Amygdala (tissue), 56 donors: Measurements from ENCODE around the gene CPNE9.

ENCODE experiments used
- DNase-seq, 56 donors: peaks; one replicate each; lab custom pipeline; 2025; lab: John Stamatoyannopoulos, UW

Gene CPNE9

DNA sequence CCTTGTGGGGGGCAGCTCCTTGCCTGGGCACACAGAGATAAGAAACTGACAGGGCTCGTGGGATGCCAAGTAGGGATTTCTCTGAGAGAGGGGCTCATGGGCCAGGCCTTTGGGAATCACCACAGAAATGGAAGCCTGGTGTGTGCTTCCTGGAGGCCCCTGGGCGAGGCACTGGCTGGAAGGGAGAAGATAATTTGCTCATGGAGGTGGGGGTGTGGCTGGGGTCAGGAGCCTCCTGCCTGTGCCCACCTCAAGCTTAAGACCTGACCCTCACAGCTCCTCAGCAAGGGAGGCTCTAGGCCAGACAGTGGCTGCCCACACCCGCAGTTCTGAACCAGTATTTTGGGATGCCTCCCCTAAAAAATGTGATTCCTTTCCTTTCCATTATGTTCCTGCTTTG is 16.9 kb upstream of the CPNE9 start:
- DNase-seq, result no peak

DNA sequence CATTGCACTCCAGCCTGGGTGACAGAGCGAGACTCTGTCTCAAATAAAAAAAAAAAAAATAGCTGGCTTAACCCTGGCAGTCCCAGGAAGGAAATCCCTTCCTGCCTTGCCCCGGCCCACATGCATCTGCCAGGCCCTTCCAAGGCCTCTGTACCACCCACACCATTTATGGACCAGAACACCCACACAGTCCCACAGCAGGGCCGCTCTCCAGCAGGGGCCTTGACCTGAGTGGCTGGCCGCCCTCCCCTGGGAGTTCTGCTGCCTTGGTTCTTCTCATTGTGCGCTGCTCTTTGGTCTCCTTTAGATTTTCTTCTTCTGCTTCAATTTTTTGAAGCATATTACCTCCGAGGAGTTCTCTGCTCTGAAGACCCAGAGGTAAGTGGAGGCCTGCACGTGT is 16.1 kb upstream of the CPNE9 start:
- no peak for DNase-seq

DNA sequence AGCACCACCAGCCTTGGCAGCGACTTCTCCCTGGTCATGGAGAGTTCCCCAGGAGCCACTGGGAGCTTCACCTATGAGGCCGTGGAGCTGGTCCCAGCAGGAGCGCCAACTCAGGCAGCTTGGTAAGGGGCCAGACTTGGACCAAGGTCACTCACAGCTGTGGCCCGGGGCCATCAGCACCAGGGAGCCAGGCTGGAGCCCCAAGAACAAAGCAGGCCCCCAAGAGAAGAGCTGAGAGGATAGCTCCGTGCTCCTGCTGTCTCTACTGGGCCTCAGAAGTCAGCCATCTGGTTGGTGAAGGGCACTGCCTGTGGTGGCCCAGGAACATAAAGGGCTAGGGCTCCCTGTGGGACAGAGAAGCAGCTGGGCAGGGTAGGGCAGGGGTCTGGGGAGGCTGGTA is 14.7 kb upstream of the CPNE9 start:
- no peak for DNase-seq

DNA sequence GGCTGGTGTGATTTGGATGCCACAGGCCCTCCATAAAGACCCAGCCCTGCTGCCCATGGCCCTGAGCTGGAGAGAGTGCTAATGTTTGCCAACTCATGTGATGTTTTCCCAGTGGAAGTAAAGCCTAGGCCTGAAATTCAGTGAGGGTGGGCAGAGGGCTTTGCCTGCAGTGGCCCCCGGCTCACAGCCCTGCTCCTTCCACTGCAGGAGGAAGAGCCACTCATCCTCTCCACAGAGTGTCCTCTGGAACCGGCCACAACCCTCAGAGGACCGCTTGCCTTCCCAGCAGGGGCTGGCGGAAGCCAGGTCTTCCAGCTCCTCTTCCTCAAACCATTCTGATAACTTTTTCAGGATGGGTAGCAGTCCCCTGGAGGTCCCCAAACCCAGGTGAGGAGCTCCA is 13.9 kb upstream of the CPNE9 start:
- no peak for DNase-seq

DNA sequence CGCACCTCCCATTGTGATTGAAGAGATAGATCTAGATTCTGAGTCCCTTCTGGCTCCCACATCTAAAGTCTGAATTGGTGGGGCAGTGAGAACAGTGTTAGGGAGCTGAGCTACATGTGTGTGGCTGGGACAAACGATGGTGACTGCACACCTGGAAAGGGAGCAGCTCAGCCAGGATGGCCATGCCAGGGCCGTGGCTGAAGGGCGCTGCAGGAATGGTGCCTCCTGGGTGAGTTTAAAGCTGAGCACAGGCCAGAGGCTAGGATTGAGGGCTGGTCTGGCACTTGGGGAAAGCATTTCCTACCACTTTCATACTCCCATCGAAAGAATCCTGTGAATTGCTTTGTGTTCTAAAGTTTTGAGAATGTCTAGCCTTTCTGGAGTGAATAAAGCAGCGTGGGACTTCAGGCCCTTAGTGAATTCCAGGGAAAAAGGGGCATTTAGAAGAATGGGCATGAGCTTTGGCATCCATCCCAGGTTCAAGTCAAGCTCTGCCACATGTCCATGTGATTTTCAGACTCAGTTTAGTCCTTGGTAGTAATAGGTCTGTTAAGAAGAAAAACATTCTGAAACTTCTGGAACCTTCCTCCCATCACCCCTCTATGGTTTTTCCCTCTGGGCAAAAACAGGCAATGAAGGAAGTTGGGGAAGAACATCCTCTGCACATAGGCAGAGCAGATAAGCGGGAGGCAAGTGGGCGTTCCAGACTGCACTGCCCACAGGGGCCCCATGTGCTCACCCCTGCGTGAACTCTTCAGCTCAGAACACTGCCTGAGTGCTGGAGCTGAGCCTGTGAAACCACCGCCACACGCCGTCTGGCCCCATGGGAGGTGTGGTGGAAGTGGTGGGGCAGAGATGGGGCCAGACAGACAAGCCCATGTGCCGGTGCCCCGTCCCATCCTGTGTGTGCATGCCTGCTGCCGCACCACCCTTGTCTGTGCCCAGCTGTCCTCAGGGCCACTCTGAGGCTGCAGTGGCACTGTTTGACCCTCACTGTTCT is 12.9 kb upstream of the CPNE9 start:
- peak in 4 of 56 donors; percentile 18 to 45 (median 20) for DNase-seq

DNA sequence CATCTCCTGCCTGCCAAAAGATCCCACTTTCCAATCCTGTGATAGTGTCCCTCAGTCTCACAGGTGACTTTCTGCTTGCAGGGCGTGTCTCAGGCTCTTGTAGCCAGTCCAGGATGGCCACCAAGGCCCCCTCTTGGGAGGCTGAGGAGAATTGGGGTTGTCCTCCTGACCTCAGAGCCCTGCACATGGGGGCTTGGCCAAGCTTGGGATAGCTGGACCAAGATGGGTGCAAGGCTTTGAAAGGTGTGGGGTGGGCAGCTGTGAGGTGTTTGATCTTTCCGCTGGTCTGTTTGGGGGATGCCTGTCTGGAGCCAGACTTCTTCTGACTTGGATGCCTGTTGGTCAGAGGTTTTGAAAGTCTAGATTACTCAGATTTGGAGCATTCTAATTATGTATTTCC is 12.0 kb upstream of the CPNE9 start:
- no peak for DNase-seq

DNA sequence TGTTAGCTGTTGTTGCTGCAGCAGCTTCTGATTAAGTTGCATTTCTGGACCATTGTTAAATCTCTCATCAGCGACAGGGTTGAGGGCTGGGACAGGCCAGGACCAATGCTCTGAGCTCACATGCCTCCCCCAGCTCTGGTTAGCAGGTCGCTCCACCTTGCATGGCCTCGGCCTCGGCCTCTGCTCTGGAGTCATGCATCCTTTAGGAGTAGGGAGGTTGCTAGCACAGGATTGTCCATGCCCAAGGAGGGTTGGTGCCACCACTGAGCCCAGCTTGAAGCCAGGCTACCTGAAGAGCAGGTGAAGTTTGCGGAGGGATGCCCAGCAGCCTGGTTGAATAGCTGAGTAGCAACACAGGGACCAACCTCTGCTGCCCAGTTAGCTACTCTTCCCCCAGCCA is 11.2 kb upstream of the CPNE9 start:
- no peak for DNase-seq

DNA sequence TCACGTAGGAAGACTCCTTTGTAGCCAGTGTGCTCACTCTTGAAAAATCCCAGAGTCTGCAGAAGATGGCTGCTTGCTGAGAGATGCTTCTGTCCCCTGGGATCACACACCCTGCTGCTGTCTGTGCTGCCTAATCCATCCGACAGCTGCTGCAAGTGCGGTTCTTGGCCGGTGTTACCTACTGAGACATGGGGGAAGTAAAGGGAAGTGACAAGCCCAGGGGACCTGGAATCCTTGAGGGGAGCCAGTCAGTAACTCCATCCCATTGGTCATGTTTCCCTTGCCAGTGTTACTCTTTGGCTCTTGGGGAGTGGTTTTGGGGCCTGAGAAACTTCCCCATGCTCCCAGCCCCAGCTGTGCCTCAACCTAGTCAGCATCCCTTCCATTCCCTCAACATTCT is 8.3 kb upstream of the CPNE9 start:
- DNase-seq, result no peak

DNA sequence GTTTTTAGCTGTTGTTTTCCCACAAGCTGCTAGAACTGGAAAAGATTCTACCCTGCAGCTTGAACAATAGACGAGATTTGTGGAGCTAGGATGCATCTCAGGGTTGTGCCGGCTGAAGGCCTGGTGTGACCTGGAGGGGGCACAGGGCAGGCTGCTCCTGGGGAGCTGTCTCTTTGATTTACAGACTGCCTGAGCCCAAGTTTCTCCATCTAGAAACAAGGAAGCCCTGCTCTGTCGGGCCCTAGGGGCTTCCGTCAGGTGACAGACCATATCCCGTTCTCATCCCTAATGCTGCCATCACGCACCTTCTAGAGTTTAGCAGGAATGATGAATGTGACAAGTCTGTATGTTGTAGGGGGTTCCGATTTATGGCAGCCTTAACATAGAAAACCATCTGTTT is 7.9 kb upstream of the CPNE9 start:
- DNase-seq, result no peak

DNA sequence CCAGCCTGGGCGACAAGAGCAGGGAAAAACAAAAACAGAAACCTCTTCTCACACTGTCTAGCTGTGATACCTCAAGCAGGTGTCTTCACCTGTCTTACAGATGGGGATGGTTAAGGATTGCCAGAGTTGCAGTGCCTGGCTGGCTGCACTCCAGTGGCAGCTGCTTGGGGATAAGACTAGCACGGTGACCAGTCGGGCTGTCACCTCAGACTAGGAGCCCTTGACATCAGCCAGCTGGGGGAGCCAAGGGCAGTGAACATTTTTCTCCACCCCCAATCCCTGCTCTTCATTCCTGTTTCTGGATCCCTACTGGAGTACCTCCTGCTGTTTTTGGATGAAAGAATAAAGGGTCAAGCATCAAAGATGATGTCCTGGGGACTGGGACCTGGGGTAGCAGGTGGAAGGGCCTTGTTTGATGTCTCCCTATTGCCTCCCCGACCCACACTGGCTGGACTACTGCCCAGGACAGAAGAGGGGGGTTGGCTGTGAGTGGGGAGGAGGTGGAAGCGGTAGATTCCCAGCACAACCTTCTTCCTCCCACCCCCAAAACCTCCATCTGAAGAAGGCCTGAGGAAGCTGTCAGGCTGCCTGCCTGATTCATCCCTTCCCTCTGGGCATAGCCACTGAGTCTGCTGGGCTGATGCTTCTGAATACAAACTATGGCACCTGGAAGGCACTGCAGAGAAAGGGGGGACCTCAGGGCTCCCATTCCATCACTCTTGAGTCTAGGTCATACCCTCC is 7.0 kb upstream of the CPNE9 start:
- no peak for DNase-seq

DNA sequence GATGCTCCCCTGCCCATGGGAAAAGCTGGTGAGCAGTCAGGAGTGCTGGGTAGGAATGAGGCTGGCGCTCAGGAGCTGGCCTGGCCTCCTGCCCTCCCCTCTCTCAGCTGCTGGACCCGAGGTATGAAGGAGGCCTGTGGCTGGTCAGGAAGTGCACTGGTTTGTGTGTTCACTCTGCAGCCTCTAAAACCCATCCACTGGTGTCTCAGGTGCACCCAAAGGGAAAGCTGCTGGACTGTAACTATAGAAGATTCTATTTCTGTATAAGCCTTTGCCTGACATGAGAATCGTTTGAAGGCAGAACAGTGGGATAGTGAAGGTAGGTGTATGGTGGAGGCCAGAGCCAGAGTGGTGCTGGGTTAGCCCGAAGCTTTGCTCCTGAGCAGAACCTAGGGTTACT is 5.7 kb upstream of the CPNE9 start:
- no peak for DNase-seq

DNA sequence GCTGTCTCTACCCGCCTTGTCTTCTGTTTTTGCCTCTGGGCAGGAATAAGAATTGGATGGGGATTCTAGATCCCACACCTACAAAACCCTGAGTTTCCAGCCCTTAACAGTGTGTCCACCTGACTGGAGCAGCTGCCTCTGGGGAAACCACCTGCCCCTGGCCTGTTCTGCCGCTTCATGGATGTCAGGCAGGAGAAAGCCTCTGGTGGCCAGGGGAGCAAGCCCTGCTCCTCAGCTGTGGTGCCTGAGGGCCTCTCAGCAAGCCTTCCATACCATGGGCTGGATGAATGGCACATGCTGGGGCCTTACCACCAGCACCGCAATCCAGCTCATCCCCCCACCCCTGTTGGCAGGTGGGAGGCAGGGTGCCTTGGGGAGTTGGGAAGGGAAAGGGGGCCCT is 5.3 kb upstream of the CPNE9 start:
- DNase-seq, result no peak

DNA sequence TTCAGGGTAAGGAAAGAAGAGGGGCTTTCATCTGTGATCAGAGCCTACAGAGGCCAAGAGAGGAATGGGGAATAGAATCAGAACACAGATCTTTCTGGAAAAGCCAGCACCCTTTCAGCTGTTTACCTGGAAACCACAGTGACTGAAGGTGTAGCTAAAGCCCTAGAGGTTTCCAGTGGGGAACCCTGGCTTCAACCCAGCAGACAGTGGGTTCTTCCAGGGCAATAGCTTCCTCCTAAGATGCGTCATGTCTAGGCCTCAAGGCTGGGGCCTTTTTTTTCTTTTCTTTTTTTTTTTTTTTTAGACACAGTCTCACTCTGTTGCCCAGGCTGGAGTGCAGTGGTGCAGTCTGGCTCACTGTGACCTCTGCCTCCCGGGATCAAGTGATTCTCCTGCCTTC is 3.1 kb upstream of the CPNE9 start:
- DNase-seq, result no peak

DNA sequence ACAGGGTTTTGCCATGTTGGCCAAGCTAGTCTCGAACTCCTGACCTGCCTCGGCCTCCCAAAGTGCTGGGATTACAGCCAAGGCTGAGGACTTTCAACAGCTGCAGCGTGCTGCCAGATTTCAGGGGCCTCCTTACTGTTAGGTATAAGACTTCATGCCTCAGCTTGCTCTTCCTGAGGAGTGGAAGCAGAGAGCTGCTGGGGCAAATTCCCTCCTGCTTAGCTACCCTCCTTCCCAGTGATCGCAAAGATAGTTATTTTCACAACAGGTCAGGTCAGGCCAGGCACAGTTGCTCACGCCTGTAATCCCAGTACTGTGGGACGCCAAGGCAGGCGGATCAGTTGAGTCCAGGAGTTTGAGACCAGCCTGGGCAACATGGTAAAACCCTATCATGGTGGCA is 2.6 kb upstream of the CPNE9 start:
- DNase-seq, result no peak

DNA sequence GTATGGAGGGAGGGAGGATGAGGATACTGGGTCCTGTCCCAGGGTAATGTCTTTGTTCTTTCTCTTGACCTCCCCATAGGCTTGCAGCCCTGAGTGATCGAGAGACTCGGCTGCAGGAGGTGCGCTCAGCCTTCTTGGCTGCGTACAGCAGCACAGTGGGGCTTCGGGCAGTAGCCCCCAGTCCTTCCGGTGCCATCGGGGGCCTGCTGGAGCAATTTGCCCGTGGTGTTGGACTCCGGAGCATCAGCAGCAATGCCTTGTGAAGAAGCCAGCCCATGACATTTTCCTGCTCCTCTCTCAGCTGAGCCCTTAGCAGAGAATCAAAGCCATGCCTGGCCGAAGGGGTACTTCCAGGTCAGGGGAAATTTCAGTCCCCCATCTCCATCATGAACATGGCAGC is 1.9 kb upstream of the CPNE9 start:
- no peak for DNase-seq

DNA sequence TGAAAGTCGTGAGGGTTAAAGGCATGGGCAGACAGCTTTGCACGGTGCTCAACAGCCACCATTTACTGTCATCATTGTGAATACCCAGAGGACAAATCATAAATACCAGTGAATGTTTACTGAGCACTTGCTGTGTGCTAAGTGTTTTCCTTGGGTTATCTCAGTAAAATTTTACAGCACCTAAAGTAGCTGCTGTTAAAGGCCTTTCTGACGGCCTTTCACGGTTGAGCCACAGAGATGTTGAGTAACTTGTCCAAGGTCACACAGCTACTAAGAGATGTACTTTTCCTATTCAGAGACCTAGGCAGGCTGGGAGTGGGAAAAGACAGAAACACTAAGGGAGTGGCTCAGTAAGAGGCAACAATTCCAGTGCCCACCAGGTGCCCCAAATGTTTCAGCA is 393 bp upstream of the CPNE9 start:
- no peak for DNase-seq

DNA sequence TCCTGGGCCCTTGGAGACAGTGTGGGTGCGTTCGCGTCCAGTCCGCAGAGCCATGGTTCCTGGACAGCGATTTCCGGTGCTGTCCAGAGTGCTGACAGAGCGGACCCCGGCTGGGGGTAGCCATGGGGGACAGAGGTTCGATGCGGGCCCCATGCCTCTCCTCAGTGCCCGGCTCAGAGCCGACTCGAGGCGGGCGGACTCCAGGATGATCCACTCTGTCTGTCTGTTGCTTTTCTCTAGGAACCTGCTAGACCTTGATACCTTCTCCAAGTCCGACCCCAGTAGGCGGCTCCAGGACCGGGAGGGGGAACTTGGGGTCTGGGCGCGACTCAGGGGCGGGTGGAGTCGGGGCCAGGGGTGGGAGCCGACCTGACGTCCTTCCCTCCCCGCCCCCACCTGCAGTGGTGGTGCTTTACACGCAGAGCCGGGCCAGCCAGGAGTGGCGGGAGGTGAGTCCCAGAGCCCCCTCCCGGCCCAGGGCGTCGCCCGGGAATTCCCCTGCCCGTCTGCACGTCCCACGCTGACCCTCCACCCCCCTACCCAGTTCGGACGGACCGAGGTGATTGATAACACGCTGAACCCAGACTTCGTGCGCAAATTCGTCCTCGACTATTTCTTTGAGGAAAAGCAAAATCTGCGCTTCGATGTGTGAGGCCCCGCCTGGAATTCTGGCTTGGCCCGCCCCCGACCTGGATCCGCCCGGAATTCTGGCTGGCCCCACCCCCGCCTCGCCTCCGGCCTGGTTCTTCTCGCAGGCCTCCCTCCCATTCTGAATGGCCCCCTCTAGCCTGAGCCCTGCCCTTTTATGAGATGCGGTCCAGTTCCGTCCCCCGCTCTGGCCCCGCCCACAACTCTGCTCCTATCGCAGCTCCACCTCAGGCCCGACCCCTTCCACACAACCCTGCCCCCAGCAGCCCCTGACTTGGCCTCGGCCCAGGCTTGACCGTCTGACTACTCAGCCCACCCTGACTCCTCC is 1.0 kb downstream of the CPNE9 start:
- DNase-seq, result peak in 5 of 56 donors; percentile 6 to 60 (median 14)

DNA sequence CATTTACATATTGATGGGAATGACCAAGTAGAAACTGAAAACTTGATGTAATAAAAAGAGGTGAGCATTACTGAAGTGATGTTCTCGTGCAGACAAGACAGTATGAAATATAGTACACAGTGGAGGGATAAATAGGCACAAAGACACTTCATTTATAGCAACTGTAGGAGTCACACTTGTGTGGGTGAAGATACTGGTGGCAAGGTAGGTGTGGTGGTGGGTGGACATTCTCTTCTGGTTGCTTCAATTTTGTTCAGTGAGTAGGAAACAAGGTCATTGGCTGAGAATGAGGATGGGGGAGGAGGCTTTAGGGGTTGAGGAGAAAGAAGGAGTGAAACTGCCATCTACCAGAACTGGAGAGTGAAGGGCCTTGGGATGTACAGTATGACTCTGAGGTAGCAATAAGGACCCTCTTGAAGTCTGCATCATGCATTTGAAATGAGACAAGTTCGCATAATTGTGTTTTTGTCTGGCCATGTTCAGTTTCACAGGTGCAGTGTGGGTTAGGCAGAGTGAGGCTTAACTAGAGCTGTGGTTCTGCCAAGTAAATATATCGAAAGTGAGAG is 6.6 kb downstream of the CPNE9 start:
- DNase-seq, result no peak

DNA sequence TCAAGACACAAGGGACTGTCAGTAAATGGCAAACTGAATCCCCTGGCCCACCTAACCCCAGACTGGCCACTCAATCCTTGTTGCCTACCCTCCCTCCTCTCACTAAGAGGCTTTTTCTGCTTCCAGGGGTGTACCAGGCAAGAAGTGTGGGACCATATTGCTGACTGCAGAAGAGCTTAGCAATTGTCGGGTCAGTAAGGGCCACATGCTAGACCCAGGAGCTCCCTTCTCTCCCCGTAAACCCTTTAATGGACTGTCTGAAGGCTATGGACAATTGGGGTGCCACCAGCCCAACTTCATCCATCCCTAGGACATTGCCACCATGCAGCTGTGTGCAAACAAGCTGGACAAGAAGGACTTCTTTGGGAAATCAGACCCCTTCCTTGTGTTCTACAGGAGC is 8.8 kb downstream of the CPNE9 start:
- DNase-seq, result no peak

DNA sequence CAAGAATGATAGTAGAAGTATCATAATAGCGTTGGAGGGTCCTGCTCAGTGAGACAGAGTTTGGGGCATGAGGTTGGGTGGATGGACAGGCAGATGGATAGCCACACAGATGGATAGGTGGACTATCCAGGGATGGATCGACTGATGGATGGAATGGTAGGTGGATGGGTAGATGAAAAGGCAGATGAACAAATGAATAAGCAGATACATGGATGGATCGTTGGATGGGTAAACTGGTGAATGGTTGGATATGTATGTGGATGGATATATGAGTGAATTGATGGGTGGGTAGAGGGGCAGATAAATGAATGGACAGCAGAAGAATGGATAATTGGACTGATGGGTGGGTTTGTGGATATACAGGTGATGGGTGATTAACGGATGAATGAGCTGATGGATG is 9.5 kb downstream of the CPNE9 start:
- no peak for DNase-seq
